ENCODE data around the gene EHD3. TPM values are rescaled to one million over a fixed set of nuclear protein-coding genes. Genes with fewer than 3 reads are reported as not detected.

EHD3 gene
- total and polyA plus RNA-seq, 2 of the 4 experiments (the other 2 are of a cell fraction): 29.1 to 39.8 TPM

GRCh38 chr2:31247711-31248110 is 13.8 kb downstream of the EHD3 start:
- H2AFZ ChIP-seq (replicated peaks; ENCODE audit: low read length, poor library complexity): no peak overlapping the region
- CTCF ChIA-PET: no interaction called here
- no peak overlapping the region for H4K8ac ChIP-seq (ENCODE audit: low read depth in 2 of 2, low read length in 2 of 2)
- no peak overlapping the region for H3K9ac ChIP-seq (ENCODE audit: low read depth, low read length)
- no peak overlapping the region for H4K5ac ChIP-seq (ENCODE audit: low read depth, low read length)
- WGBS, 2 experiments (ENCODE audit: extremely low coverage in 2 of 2, insufficient read length in 1 of 2): 86% methylated on average over 1 of the region's 5 CpGs; no CpG with 5 or more reads in 1 of the 2 experiments
- H3K27ac ChIP-seq (ENCODE audit: insufficient read depth, low read length): no peak overlapping the region
- H4K20me1 ChIP-seq (ENCODE audit: insufficient read depth, low read length): no peaks in the 10 kb centered on the region
- H3K27me3 ChIP-seq (ENCODE audit: control insufficient read depth, insufficient read depth, low read length): no peaks in the 10 kb centered on the region
- H3K18ac ChIP-seq (ENCODE audit: low read depth, low read length): no peak overlapping the region
- TF ChIP-seq MAZ (IDR thresholded peaks at IDR 0.05; ENCODE audit: borderline replicate concordance, low read depth, low read length) (no peak), POLR2A (IDR thresholded peaks at IDR 0.05; ENCODE audit: low read depth, low read length) (no peak), CHD1 (IDR thresholded peaks at IDR 0.05; ENCODE audit: low read depth, low read length) (no peak), CTCF (conservative IDR thresholded peaks at IDR 0.05; ENCODE audit: low read depth, low read length) (no peak), MAFK (IDR thresholded peaks at IDR 0.05; ENCODE audit: low read depth, low read length) (no peak), ELK1 (IDR thresholded peaks at IDR 0.05; ENCODE audit: borderline replicate concordance, low read depth, low read length) (no peak), NFE2L2 (IDR thresholded peaks at IDR 0.05; ENCODE audit: low read depth, low read length) (no peak), CEBPB (IDR thresholded peaks at IDR 0.05; ENCODE audit: low read depth, low read length) (no peak), SMC3 (IDR thresholded peaks at IDR 0.05; ENCODE audit: low read depth, low read length) (no peak), RAD21 (IDR thresholded peaks at IDR 0.05; ENCODE audit: low read length) (no peak), RCOR1 (IDR thresholded peaks at IDR 0.05; ENCODE audit: insufficient replicate concordance, low read length) (no peak), MXI1 (IDR thresholded peaks at IDR 0.05; ENCODE audit: borderline replicate concordance, low read depth, low read length) (no peak), BHLHE40 (IDR thresholded peaks at IDR 0.05; ENCODE audit: low read depth, low read length) (no peak), USF2 (IDR thresholded peaks at IDR 0.05; ENCODE audit: low read depth, low read length) (no peak), RFX5 (IDR thresholded peaks at IDR 0.05; ENCODE audit: low read depth, low read length) (no peak), FOS (IDR thresholded peaks at IDR 0.05; ENCODE audit: low read depth, low read length) (no peak)
- BruUV-seq (replicated peaks): no TSS peak
- H2AK5ac ChIP-seq (ENCODE audit: low read depth, low read length): no peak overlapping the region
- intact Hi-C loops (cut with micrococcal nuclease): no loop called here
- no peak overlapping the region for H2BK20ac ChIP-seq (ENCODE audit: low read depth, low read length)
- in situ Hi-C loops (cut with MboI; ENCODE audit: low sequenced_read_pairs): no loop called here
- POLR2A ChIA-PET (ENCODE audit: unreplicated experiment): no interaction called here
- no peak overlapping the region for H3K14ac ChIP-seq (replicated peaks; ENCODE audit: low read depth, low read length)
- no peak overlapping the region for H3K4me2 ChIP-seq (ENCODE audit: low read depth, low read length)
- no peak overlapping the region for H3K56ac ChIP-seq (ENCODE audit: extremely low read depth, insufficient read depth, low read length)
- H3K9me3 ChIP-seq (ENCODE audit: control insufficient read depth, insufficient read depth, low read length): no peaks in the 10 kb centered on the region
- no peak overlapping the region for H2BK5ac ChIP-seq (ENCODE audit: low read depth, low read length, poor library complexity, severe bottlenecking)
- H3K23ac ChIP-seq (ENCODE audit: low read depth, low read length): no peak overlapping the region
- no peak overlapping the region for H3K4ac ChIP-seq (ENCODE audit: low read depth, low read length)
- peaks cover 3% of the 10 kb centered on the region; the same call in 1 of the 2 replicates for H3K9me1 ChIP-seq (ENCODE audit: insufficient read depth, low read length)
- H4K91ac ChIP-seq (ENCODE audit: insufficient read depth, low read depth, low read length): no peak overlapping the region
- dilution Hi-C loops (cut with HindIII; ENCODE audit: low sequenced_read_pairs, unreplicated experiment): no loop called here
- DNase-seq (no peak), ATAC-seq (ENCODE audit: low read depth) (no peak)
- H2BK15ac ChIP-seq (ENCODE audit: low read depth, low read length): no peak overlapping the region
- no peak overlapping the region for H2BK120ac ChIP-seq (ENCODE audit: low read depth, low read length)
- H3K36me3 ChIP-seq (ENCODE audit: control insufficient read depth, insufficient read depth, low read length): peaks cover 44% of the 10 kb centered on the region
- no peak overlapping the region for H2AK9ac ChIP-seq (replicated peaks; ENCODE audit: low read depth, low read length, poor library complexity)
- peaks cover 6% of the 10 kb centered on the region for H3K4me1 ChIP-seq (ENCODE audit: control insufficient read depth, insufficient read depth, low read length)
- H3K79me1 ChIP-seq (ENCODE audit: low read depth in 1 of 2, low read length in 2 of 2): peaks cover 0 to 5% of the 10 kb centered on the region in 2 experiments; a peak in 1 of 4 replicates
- no peak overlapping the region for H3K4me3 ChIP-seq (ENCODE audit: insufficient read depth, low read depth, low read length)
